AG09319 (cell line): ENCODE results near the gene FARP1.

Experiments used
- DNase-seq: peaks from one replicate; pipeline ENCODE4 v3.0.0-alpha.2; 2010; ENCODE audit warnings: low read depth; ENCODE audit errors: extremely low read depth
- CTCF ChIP-seq: IDR thresholded peaks from 2 replicates; pipeline ENCODE4 v1.5.1; 2011; ENCODE audit warnings: low read depth, mild to moderate bottlenecking, inconsistent platforms, low read length, moderate library complexity

FARP1 gene

GRCh38 chr13:98278068-98278724 is 135.3 kb downstream of the FARP1 start:
- TF ChIP-seq CTCF: no peak
- no peak for DNase-seq

- no peak for TF ChIP-seq CTCF
- DNase-seq: no peak
These were observed 136.7 kb downstream of the FARP1 start for GRCh38 chr13:98279473-98280175.

GRCh38 chr13:98280176-98280510 is 137.2 kb downstream of the FARP1 start:
- TF ChIP-seq CTCF: no peak
- no peak for DNase-seq

DNA sequence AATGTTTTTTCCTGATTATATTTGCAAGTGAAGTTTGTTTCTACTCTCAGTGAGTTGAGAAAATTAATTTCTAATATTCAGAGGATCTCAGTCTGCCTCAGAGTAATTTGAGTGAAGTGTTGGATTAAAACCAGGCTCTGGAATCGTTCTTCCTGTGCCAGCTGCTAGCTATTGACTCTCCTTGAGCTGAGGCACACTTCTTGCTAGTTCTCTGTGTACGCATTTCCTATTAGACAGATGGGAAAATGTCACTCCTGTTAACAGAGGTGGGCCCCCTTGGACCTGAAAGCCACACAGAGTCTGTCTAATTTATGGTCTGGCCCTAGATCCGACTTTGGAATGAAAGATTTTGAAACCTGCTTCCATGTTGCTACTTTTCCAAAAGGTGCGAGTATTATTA is 141.8 kb downstream of the FARP1 start:
- TF ChIP-seq CTCF: no peak
- no peak for DNase-seq

GRCh38 chr13:98285317-98285716 is 142.4 kb downstream of the FARP1 start:
- TF ChIP-seq CTCF: no peak
- no peak for DNase-seq

DNA sequence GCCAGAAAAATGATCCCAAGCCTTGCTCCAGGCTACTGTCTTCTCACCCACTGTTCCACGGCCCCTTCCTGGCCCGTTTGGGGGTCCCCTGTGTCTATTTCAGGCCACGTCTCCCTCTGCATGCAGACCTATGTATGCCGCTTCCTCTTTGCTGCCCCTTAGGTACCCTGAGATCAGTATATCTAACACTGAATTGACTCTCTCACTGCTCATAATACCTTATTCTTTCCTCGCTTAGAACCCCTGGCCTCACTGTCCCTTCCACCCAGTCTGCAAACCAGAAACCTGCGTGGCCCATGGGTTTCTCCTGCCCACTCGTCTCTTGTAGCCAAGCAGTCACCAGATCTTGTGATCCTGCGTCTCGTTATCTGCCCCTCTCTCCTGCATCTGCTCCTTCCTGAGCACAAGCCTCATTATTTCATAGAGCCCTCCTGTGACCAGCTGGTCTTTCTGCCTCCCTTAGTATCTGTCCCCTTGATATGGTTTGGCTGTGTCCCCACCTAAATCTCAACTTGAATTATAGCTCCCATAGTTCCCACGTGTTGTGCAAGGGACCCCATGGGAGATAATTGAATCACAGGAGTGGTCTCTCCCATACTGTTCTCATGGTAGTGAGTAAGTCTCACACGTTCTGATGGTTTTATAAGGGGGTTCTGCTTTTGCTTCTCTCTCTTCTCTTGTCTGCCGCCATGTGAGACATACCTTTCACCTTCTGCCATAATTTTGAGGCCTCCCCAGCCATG is 143.1 kb downstream of the FARP1 start:
- no peak for DNase-seq
- TF ChIP-seq CTCF: no peak

- DNase-seq: no peak
- TF ChIP-seq CTCF: no peak
These were observed 143.9 kb downstream of the FARP1 start for GRCh38 chr13:98286799-98287198.
